Thyroid gland (tissue), 4 donors: Measurements from ENCODE around the gene ATRAID.

Source experiments
- CTCF ChIP-seq, 6 experiments: fragments of 200-600 bp in 3 of 6; fragments of 450-650 bp in 3 of 6; sonication (generic) in 3 of 6; IDR thresholded peaks; one replicate each; pipeline ENCODE4 v1.5.1; 2016 to 2019; ENCODE audit warnings: antibody characterized with exemption in 6 of 6, mild to moderate bottlenecking in 2 of 6, inconsistent platforms in 1 of 6, moderate library complexity in 1 of 6
- POLR2A ChIP-seq, 2 donors: fragments of 450-650 bp; IDR thresholded peaks; one replicate each; pipeline ENCODE4 v1.6.1; 2017; ENCODE audit warnings: antibody characterized with exemption in 2 of 2, mild to moderate bottlenecking in 2 of 2, moderate library complexity in 1 of 2

- TF ChIP-seq CTCF (IDR thresholded peaks at IDR 0.05) (no peak), POLR2A (IDR thresholded peaks at IDR 0.05) (no peak)
These were observed 13.7 kb downstream of the ATRAID start for GRCh38 chr2:27225526-27225925.
